Panc1 (cell line): Measurements from ENCODE around the gene SMIM21.

Experiments used
- CTCF ChIP-seq: fragments of 450-650 bp; IDR thresholded peaks from 2 replicates; pipeline ENCODE4 v1.5.1; 2017; ENCODE audit warnings: mild to moderate bottlenecking
- POLR2AphosphoS5 ChIP-seq: IDR thresholded peaks from 2 replicates; pipeline ENCODE4 v1.6.1; 2012; ENCODE audit warnings: mild to moderate bottlenecking, low read depth, low read length, moderate library complexity
- TCF7L2 ChIP-seq: IDR thresholded peaks from 2 replicates; pipeline ENCODE4 v1.6.1; 2011; ENCODE audit warnings: mild to moderate bottlenecking, low read depth, low read length, inconsistent platforms

- TF ChIP-seq CTCF (no peak), POLR2AphosphoS5 (no peak), TCF7L2 (no peak)
These were observed 66.6 kb downstream of the SMIM21 start for GRCh38 chr18:75360941-75361340.
